ENCODE measurements around the gene IRF9.
"Not testable (repeated sequence)": the region's sequence is repeated elsewhere in the genome, so short reads cannot be mapped to it uniquely, and the experiment has no call there.

The IRF9 gene

GRCh38 chr14:24194186-24194872 is 33.3 kb downstream of the IRF9 start:
- DNase-seq (ENCODE audit: low read depth, low spot score), result no peak

- DNase-seq (ENCODE audit: low read depth, low spot score), result no peak
Measured at GRCh38 chr14:24194873-24195185, 33.8 kb downstream of the IRF9 start.

- peak; percentile 71 for DNase-seq (ENCODE audit: low read depth, low spot score)
Measured at GRCh38 chr14:24195186-24196070, 34.4 kb downstream of the IRF9 start, which contains the start of gene TM9SF1. Gene TM9SF1 (minus strand): TSS chr14:24195441. CDS start chr14:24195019, 422 bp downstream.

- DNase-seq (ENCODE audit: low read depth, low spot score), result no peak
Measured at GRCh38 chr14:24196071-24197055, 35.3 kb downstream of the IRF9 start.

- DNase-seq (ENCODE audit: low read depth, low spot score), result no peak
Measured at GRCh38 chr14:24197056-24197450, 36.0 kb downstream of the IRF9 start.

GRCh38 chr14:24198814-24199524 is 37.9 kb downstream of the IRF9 start:
- no peak for DNase-seq (ENCODE audit: low read depth, low spot score)

GRCh38 chr14:24202538-24202937 is 41.5 kb downstream of the IRF9 start:
- DNase-seq (ENCODE audit: low read depth, low spot score), result not testable (repeated sequence)

- DNase-seq (ENCODE audit: low read depth, low spot score), result not testable (repeated sequence)
Measured at GRCh38 chr14:24203249-24203886, 42.3 kb downstream of the IRF9 start.

- DNase-seq (ENCODE audit: low read depth, low spot score), result no peak
Measured at GRCh38 chr14:24204163-24205146, 43.4 kb downstream of the IRF9 start.

- no peak for DNase-seq (ENCODE audit: low read depth, low spot score)
Measured at GRCh38 chr14:24206260-24207103, 45.4 kb downstream of the IRF9 start.

- DNase-seq (ENCODE audit: low read depth, low spot score), result no peak
Measured at GRCh38 chr14:24207104-24207551, 46.1 kb downstream of the IRF9 start.

GRCh38 chr14:24207625-24208024 is 46.6 kb downstream of the IRF9 start:
- DNase-seq (ENCODE audit: low read depth, low spot score), result no peak

GRCh38 chr14:24211311-24211710 is 50.2 kb downstream of the IRF9 start:
- DNase-seq (ENCODE audit: low read depth, low spot score), result no peak

GRCh38 chr14:24212924-24213865 is 52.1 kb downstream of the IRF9 start, which contains the start of gene CHMP4A:
Gene CHMP4A (minus strand): TSS chr14:24213488. CDS start chr14:24213439, 49 bp downstream.
- DNase-seq (ENCODE audit: low read depth, low spot score), result peak; percentile 96

- no peak for DNase-seq (ENCODE audit: low read depth, low spot score)
Measured at GRCh38 chr14:24213866-24214662, 53.0 kb downstream of the IRF9 start.

Data from activated naive CD8-positive, alpha-beta T cell treated with anti-CD3 and anti-CD28 coated beads, Interleukin-2, amount 50 U/mL, for 16 hours (primary cell).